HepG2 (cell line): ENCODE measurements around the gene NT5M. TPM values are rescaled to one million over a fixed set of nuclear protein-coding genes. Genes with fewer than 3 reads are reported as not detected.

Experiments used
- ARID3A ChIP-seq: IDR thresholded peaks from 2 replicates; pipeline ENCODE4 v1.6.1; 2012; ENCODE audit warnings: low read depth, low read length, improper control_type of control experiment
- BHLHE40 ChIP-seq: IDR thresholded peaks from 2 replicates; pipeline ENCODE4 v1.6.1; 2011; ENCODE audit warnings: low read length, improper control_type of control experiment
- ESRRA ChIP-seq: sonication (generic); formaldehyde crosslinking; IDR thresholded peaks from 2 replicates; pipeline ENCODE4 v1.5.1; 2020; ENCODE audit warnings: mild to moderate bottlenecking, low read depth, missing genetic modification reagents
- MNT ChIP-seq: fragments of 450-650 bp; IDR thresholded peaks from 2 replicates; pipeline ENCODE4 v1.6.1; 2016
- RNF219 ChIP-seq: sonication (generic); formaldehyde crosslinking; IDR thresholded peaks from 2 replicates; pipeline ENCODE4 v1.5.0; 2020; ENCODE audit warnings: mild to moderate bottlenecking, missing genetic modification reagents
- RXRB ChIP-seq: IDR thresholded peaks from 2 replicates; pipeline ENCODE4 v1.6.1; 2016; ENCODE audit warnings: borderline replicate concordance, missing genetic modification reagents, missing compliant biosample characterization
- SRSF1 ChIP-seq: fragments of 200-400 bp; formaldehyde crosslinking; optimal IDR thresholded peaks from 2 replicates; pipeline ENCODE3; 2017; ENCODE audit warnings: mild to moderate bottlenecking, low read depth, low read length, moderate library complexity
- TBX3 ChIP-seq: fragments of 450-650 bp; IDR thresholded peaks from 2 replicates; pipeline ENCODE4 v1.6.1; 2017; ENCODE audit warnings: antibody characterized with exemption, mild to moderate bottlenecking, inconsistent platforms, borderline replicate concordance
- ZNF362 ChIP-seq: sonication (generic); formaldehyde crosslinking; IDR thresholded peaks from 2 replicates; pipeline ENCODE4 v1.4.0; 2020; ENCODE audit warnings: missing genetic modification reagents, mild to moderate bottlenecking, borderline replicate concordance
- ZNF446 ChIP-seq: sonication (generic); formaldehyde crosslinking; IDR thresholded peaks from 2 replicates; pipeline ENCODE4 v1.5.0; 2020; ENCODE audit warnings: mild to moderate bottlenecking, missing genetic modification reagents
- ZNF614 ChIP-seq: IDR thresholded peaks from 2 replicates; pipeline ENCODE4 v1.6.1; 2018; ENCODE audit warnings: missing biosample characterization, missing genetic modification reagents, inconsistent platforms, borderline replicate concordance
- polyA plus RNA-seq, 8 experiments: library from polyadenylated mRNA; depleted of rRNA in 3 of 8; stranded (reverse) in 7 of 8; unstranded in 1 of 8; fragments of >200 nt; fragmentation: Illumina TruSeq in 4 of 8; extraction: Trizol in 4 of 8; gene quantifications; 2 replicates each; pipeline versions ENCODE4 v1.2.1 to v1.2.3, GENCODE V29; 2011 to 2016; ENCODE audit warnings: low read depth in 4 of 8, missing spikeins in 1 of 8, mixed read lengths in 1 of 8; ENCODE audit not compliant: insufficient read depth in 1 of 8
- total RNA-seq, 5 experiments: library from RNA; depleted of rRNA; stranded (reverse); fragments of >200 nt; fragmentation: Illumina TruSeq; extraction: Trizol; gene quantifications; 2 replicates each; pipeline ENCODE4 v1.2.3, GENCODE V29; 2016; ENCODE audit warnings: low read depth in 1 of 5
- TF ChIP-seq, protein P1 (sequence below): sonication (generic); formaldehyde crosslinking; IDR thresholded peaks from 2 replicates; pipeline ENCODE4 v1.4.0; 2020; ENCODE audit warnings: mild to moderate bottlenecking, low read depth, missing genetic modification reagents
- TF ChIP-seq, protein P2 (sequence below): sonication (generic); formaldehyde crosslinking; IDR thresholded peaks from 2 replicates; pipeline ENCODE4 v1.5.1; 2020; ENCODE audit warnings: mild to moderate bottlenecking, missing genetic modification reagents, borderline replicate concordance

The NT5M gene
- total and polyA plus RNA-seq, 2 of the 13 experiments (the other 11 are each of a cell fraction or from before 2014, with no cell fraction given): 0.55 to 0.78 TPM

DNA sequence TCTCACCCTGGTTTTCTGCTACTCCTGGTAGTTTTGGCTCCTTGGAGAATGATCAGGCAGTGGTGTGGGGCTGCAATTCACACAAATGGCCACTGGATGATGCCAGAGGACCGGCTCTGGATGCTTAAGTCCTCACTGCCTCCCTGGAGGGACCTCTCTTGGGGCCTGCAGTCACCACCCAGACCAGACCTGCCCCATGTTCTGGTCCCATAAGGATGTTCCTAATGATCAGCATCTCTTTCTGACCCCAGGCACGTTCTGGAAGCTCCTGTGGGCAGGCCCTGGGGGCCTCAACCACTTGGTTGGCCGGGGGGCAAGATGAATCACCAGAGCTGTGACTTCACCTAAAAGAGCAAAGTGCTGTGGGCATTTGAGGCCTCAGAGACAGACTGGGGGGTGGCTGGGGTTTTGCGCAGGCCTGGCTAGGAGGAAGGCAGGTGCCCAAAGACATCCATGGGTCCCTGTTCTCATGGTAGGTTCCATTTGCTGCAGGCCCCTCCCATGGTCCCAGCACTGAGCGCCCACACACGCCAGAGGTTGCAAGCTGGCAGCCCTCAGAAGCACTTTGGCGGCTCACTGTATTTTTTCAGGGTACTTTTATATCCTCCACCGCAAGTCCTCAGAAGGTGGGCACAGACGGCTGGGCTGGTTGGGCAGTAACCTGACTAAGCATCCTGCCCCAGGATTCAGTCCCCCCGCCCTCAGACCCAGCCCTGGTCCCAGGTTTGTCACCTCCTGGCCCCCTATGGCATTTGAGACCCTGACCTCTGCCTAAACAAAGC is 53.2 kb downstream of the NT5M start (continued):
- TF ChIP-seq MNT: no peak
- no peak for TF ChIP-seq ARID3A
- no peak for TF ChIP-seq RXRB
- no peak for TF ChIP-seq TBX3
- no peak for TF ChIP-seq RNF219
- 0 out of 2 replicates have a peak, but pooled peaks have one; percentile 38 for TF ChIP-seq ESRRA
- no peak for TF ChIP-seq ZNF614 (CRISPR knock-in tag)
- TF ChIP-seq, protein P1, sequence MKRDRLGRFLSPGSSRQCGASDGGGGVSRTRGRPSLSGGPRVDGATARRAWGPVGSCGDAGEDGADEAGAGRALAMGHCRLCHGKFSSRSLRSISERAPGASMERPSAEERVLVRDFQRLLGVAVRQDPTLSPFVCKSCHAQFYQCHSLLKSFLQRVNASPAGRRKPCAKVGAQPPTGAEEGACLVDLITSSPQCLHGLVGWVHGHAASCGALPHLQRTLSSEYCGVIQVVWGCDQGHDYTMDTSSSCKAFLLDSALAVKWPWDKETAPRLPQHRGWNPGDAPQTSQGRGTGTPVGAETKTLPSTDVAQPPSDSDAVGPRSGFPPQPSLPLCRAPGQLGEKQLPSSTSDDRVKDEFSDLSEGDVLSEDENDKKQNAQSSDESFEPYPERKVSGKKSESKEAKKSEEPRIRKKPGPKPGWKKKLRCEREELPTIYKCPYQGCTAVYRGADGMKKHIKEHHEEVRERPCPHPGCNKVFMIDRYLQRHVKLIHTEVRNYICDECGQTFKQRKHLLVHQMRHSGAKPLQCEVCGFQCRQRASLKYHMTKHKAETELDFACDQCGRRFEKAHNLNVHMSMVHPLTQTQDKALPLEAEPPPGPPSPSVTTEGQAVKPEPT (CRISPR knock-in tag): no peak
- TF ChIP-seq BHLHE40: peak; percentile 44; the same call in 1 of the 2 replicates
- no peak for TF ChIP-seq ZNF446 (CRISPR knock-in tag)
- TF ChIP-seq, protein P2, sequence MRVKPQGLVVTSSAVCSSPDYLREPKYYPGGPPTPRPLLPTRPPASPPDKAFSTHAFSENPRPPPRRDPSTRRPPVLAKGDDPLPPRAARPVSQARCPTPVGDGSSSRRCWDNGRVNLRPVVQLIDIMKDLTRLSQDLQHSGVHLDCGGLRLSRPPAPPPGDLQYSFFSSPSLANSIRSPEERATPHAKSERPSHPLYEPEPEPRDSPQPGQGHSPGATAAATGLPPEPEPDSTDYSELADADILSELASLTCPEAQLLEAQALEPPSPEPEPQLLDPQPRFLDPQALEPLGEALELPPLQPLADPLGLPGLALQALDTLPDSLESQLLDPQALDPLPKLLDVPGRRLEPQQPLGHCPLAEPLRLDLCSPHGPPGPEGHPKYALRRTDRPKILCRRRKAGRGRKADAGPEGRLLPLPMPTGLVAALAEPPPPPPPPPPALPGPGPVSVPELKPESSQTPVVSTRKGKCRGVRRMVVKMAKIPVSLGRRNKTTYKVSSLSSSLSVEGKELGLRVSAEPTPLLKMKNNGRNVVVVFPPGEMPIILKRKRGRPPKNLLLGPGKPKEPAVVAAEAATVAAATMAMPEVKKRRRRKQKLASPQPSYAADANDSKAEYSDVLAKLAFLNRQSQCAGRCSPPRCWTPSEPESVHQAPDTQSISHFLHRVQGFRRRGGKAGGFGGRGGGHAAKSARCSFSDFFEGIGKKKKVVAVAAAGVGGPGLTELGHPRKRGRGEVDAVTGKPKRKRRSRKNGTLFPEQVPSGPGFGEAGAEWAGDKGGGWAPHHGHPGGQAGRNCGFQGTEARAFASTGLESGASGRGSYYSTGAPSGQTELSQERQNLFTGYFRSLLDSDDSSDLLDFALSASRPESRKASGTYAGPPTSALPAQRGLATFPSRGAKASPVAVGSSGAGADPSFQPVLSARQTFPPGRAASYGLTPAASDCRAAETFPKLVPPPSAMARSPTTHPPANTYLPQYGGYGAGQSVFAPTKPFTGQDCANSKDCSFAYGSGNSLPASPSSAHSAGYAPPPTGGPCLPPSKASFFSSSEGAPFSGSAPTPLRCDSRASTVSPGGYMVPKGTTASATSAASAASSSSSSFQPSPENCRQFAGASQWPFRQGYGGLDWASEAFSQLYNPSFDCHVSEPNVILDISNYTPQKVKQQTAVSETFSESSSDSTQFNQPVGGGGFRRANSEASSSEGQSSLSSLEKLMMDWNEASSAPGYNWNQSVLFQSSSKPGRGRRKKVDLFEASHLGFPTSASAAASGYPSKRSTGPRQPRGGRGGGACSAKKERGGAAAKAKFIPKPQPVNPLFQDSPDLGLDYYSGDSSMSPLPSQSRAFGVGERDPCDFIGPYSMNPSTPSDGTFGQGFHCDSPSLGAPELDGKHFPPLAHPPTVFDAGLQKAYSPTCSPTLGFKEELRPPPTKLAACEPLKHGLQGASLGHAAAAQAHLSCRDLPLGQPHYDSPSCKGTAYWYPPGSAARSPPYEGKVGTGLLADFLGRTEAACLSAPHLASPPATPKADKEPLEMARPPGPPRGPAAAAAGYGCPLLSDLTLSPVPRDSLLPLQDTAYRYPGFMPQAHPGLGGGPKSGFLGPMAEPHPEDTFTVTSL: no peak
- TF ChIP-seq ZNF362 (CRISPR knock-in tag): no peak
- TF ChIP-seq SRSF1: no peak
